Mammary epithelial cell (primary cell): ENCODE results near the gene IL10.

Experiments
- EZH2 ChIP-seq: IDR thresholded peaks from 2 replicates; pipeline ENCODE4 v1.6.1; 2012; ENCODE audit warnings: low read length, inconsistent platforms, borderline replicate concordance
- TF ChIP-seq, protein P1 (sequence below), 2 donors: IDR thresholded peaks in 1 of 2; conservative IDR thresholded peaks in 1 of 2; 2 replicates each; pipeline ENCODE4 v1.5.1; 2011 to 2012; ENCODE audit warnings: inconsistent platforms in 2 of 2, low read length in 2 of 2, mild to moderate bottlenecking in 2 of 2, control low read depth in 1 of 2, low read depth in 1 of 2; ENCODE audit not compliant: insufficient read depth in 1 of 2; ENCODE audit errors: extremely low read depth in 1 of 2

DNA sequence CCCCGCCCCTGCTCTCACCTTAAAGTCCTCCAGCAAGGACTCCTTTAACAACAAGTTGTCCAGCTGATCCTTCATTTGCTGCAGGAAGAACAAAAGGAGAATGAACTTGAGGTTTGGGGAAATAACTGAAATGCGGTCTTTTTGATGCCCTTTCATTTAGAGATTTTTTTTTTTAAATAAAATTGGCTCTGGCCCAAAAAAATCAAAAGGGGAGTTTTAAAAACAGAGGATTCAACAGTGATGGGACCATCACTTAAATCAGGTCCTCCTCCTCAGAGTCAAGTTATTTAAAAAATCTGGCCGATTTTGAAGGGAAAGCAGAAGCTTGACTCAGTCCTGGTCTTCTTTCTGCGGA, 979 bp downstream of the IL10 start:
- TF ChIP-seq, protein P1, sequence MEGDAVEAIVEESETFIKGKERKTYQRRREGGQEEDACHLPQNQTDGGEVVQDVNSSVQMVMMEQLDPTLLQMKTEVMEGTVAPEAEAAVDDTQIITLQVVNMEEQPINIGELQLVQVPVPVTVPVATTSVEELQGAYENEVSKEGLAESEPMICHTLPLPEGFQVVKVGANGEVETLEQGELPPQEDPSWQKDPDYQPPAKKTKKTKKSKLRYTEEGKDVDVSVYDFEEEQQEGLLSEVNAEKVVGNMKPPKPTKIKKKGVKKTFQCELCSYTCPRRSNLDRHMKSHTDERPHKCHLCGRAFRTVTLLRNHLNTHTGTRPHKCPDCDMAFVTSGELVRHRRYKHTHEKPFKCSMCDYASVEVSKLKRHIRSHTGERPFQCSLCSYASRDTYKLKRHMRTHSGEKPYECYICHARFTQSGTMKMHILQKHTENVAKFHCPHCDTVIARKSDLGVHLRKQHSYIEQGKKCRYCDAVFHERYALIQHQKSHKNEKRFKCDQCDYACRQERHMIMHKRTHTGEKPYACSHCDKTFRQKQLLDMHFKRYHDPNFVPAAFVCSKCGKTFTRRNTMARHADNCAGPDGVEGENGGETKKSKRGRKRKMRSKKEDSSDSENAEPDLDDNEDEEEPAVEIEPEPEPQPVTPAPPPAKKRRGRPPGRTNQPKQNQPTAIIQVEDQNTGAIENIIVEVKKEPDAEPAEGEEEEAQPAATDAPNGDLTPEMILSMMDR (conservative IDR thresholded peaks at IDR 0.05 in 1 of 2, IDR thresholded peaks at IDR 0.05 in 1 of 2; ENCODE audit: extremely low read depth in 1 of 2, insufficient read depth in 1 of 2, low read depth in 1 of 2, low read length in 2 of 2): no peak
- TF ChIP-seq EZH2: no peak
